Peyer's patch (tissue), 4 donors: Measurements from ENCODE around the gene ZC2HC1B. TPM values are rescaled to one million over a fixed set of nuclear protein-coding genes. Genes with fewer than 3 reads are reported as not detected.

Experiments
- DNase-seq, 3 donors: peaks; one replicate each; pipeline ENCODE4 v3.0.0-alpha.2; 2017 to 2019
- H3K27ac ChIP-seq, 4 donors: fragments of 200-600 bp; sonication (generic); one replicate each; pipeline ENCODE4 v1.5.1; 2016 to 2019
- H3K27me3 ChIP-seq, 2 donors: fragments of 200-600 bp; sonication (generic); one replicate each; pipeline ENCODE4 v1.5.1; 2019
- H3K36me3 ChIP-seq, 3 donors: fragments of 200-600 bp; sonication (generic); one replicate each; pipeline ENCODE4 v1.5.1; 2016 to 2019
- H3K4me1 ChIP-seq, 4 donors: fragments of 200-600 bp; sonication (generic); one replicate each; pipeline ENCODE4 v1.5.1; 2016 to 2019
- H3K4me3 ChIP-seq, 4 donors: fragments of 200-600 bp; sonication (generic); 1 replicate in 3 of 4; 2 replicates in 1 of 4; pipeline ENCODE4 v1.5.1; 2016 to 2019; ENCODE audit warnings: mild to moderate bottlenecking in 1 of 4
- H3K9me3 ChIP-seq, 4 donors: fragments of 200-600 bp; sonication (generic); one replicate each; pipeline ENCODE4 v1.5.1; 2016 to 2019; ENCODE audit warnings: mild to moderate bottlenecking in 1 of 4
- POLR2A ChIP-seq, 2 donors: fragments of 450-650 bp; IDR thresholded peaks; one replicate each; pipeline ENCODE4 v1.5.1; 2017; ENCODE audit warnings: antibody characterized with exemption in 2 of 2, mild to moderate bottlenecking in 2 of 2, moderate library complexity in 2 of 2
- total RNA-seq, 4 donors: library from RNA; depleted of rRNA; stranded (reverse); fragments of >200 nt; gene quantifications; one replicate each; pipeline ENCODE4 v1.1.0, GENCODE V29; 2016
- TF ChIP-seq, protein P1 (sequence below), 6 experiments: fragments of 450-650 bp in 4 of 6; fragments of 200-600 bp in 2 of 6; sonication (generic) in 1 of 6; IDR thresholded peaks; one replicate each; pipeline ENCODE4 v1.5.1; 2017 to 2019; ENCODE audit warnings: antibody characterized with exemption in 6 of 6, mild to moderate bottlenecking in 3 of 6, moderate library complexity in 1 of 6

Gene ZC2HC1B
- total RNA-seq, 4 donors from 2014 or later = not detected

DNA sequence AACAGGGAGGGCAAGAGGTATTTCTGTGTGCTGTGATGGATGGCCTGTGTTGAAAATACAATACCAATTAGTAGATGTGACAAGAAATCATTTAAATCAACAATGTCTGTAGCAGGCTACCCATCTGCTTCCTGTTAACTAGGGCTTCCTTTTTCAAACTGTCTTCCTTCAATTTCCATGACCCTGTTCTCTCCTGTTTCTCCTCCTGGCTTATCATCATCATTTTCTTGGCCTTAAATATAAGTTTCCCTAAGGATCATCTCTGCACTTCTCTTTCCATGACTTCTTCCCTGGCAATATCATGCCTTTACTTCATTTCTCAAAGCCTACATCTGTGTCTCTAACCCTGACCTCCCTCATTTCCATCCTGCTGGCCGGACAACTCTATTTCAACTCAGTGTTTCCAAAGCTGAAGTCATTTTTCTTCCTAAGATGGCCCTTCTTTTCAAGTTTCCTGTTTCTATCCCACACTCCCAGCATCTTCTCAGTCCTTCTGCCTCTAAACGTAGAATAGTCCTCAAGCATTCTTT lies 18.2 kb downstream of the ZC2HC1B start:
- Histone ChIP-seq H3K27ac (no peak overlapping the region), H3K4me3 (no peak overlapping the region), H3K27me3 (no peaks in the 10 kb centered on the region), H3K4me1 (no peaks in the 10 kb centered on the region), H3K9me3 (no peaks in the 10 kb centered on the region), H3K36me3 (no peaks in the 10 kb centered on the region)
- no peak for TF ChIP-seq POLR2A (IDR thresholded peaks at IDR 0.05)
- TF ChIP-seq, protein P1, sequence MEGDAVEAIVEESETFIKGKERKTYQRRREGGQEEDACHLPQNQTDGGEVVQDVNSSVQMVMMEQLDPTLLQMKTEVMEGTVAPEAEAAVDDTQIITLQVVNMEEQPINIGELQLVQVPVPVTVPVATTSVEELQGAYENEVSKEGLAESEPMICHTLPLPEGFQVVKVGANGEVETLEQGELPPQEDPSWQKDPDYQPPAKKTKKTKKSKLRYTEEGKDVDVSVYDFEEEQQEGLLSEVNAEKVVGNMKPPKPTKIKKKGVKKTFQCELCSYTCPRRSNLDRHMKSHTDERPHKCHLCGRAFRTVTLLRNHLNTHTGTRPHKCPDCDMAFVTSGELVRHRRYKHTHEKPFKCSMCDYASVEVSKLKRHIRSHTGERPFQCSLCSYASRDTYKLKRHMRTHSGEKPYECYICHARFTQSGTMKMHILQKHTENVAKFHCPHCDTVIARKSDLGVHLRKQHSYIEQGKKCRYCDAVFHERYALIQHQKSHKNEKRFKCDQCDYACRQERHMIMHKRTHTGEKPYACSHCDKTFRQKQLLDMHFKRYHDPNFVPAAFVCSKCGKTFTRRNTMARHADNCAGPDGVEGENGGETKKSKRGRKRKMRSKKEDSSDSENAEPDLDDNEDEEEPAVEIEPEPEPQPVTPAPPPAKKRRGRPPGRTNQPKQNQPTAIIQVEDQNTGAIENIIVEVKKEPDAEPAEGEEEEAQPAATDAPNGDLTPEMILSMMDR (IDR thresholded peaks at IDR 0.05) = no peak
- no peak for DNase-seq

DNA sequence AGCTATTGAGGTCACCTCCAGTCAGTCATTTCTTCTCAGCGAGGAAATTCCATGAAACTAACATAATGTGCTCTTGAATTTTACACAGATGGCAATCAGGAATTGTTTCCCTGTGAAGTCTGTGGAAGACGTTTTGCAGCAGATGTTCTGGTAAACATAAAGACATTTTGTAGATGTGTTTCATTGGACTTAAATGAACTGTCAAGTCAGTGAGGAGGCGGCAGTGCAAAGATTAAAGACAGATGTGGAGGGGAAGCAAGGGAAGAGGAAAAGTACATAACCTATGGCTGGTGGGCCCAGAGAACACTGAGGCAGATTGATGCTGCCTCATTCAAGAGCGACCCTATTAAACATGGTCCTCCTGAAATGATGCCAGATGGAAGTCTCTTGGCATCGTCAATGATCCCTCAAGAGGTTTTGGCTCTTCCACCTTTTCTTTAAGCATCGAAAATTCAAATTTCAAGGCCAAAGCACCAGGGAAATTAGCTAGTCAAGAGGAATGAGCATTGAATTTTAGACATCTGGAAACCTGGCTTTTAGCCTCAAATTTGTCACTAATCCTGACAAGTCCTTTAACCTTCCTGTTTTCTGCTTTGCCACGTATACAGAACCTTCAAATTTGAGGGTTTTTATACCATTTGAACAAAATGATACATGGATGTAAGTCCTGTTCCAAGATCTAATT lies 20.1 kb downstream of the ZC2HC1B start:
- Histone ChIP-seq H3K9me3 (no peaks in the 10 kb centered on the region), H3K27me3 (no peaks in the 10 kb centered on the region), H3K27ac (no peak overlapping the region), H3K4me3 (no peak overlapping the region), H3K36me3 (no peaks in the 10 kb centered on the region), H3K4me1 (no peaks in the 10 kb centered on the region)
- TF ChIP-seq, protein P1 (IDR thresholded peaks at IDR 0.05) = no peak
- no peak for TF ChIP-seq POLR2A (IDR thresholded peaks at IDR 0.05)
- DNase-seq = no peak

DNA sequence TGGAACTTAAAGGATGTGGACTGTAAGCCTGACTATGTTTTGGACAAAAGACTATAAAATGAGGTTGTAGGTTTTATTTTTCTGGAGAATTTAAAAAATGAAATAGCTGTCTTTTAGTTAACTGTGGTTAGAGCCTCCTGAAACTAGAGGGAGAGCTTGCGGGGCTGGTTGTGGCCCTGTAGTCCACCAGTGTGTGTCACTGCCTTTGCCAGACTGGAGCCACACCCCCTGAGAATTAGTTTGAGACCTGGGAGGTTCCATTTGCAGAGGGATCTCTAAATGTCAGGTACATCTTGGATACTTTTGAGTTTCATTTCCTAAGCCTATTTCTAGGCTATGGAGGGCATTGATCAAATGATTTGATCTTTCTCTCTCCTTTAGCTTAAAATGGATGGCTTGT lies 20.8 kb downstream of the ZC2HC1B start:
- DNase-seq = no peak
- no peaks in the 10 kb centered on the region for H3K27me3 ChIP-seq
- no peak overlapping the region for H3K27ac ChIP-seq
- H3K36me3 ChIP-seq = no peaks in the 10 kb centered on the region
- H3K4me3 ChIP-seq = no peak overlapping the region
- TF ChIP-seq, protein P1 (IDR thresholded peaks at IDR 0.05) = no peak
- no peaks in the 10 kb centered on the region for H3K4me1 ChIP-seq
- H3K9me3 ChIP-seq = no peaks in the 10 kb centered on the region

DNA sequence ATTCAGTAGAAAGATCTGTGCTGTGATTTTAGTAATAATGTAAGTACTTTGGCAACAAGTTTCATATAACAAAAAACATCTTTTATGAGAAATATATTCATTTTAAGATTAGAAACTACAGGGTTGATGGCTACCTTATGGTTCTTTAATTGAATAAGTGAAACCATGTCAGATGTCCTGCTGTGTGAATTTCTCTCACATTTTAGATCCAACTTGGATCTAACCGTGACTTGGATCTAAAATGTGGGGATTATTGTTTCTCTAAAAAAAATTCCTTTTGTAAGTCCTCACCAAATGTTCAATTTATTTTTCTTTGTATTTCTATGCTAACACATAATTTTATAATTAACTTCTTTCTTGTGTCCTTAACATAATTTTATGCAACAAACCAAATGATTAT lies 30.4 kb downstream of the ZC2HC1B start:
- no peaks in the 10 kb centered on the region for H3K4me1 ChIP-seq
- no peak overlapping the region for H3K27ac ChIP-seq
- no peaks in the 10 kb centered on the region for H3K27me3 ChIP-seq
- DNase-seq = no peak
- no peaks in the 10 kb centered on the region for H3K9me3 ChIP-seq
- H3K36me3 ChIP-seq = no peaks in the 10 kb centered on the region
- H3K4me3 ChIP-seq = no peak overlapping the region
- TF ChIP-seq, protein P1 (IDR thresholded peaks at IDR 0.05) = no peak
- no peak for TF ChIP-seq POLR2A (IDR thresholded peaks at IDR 0.05)

DNA sequence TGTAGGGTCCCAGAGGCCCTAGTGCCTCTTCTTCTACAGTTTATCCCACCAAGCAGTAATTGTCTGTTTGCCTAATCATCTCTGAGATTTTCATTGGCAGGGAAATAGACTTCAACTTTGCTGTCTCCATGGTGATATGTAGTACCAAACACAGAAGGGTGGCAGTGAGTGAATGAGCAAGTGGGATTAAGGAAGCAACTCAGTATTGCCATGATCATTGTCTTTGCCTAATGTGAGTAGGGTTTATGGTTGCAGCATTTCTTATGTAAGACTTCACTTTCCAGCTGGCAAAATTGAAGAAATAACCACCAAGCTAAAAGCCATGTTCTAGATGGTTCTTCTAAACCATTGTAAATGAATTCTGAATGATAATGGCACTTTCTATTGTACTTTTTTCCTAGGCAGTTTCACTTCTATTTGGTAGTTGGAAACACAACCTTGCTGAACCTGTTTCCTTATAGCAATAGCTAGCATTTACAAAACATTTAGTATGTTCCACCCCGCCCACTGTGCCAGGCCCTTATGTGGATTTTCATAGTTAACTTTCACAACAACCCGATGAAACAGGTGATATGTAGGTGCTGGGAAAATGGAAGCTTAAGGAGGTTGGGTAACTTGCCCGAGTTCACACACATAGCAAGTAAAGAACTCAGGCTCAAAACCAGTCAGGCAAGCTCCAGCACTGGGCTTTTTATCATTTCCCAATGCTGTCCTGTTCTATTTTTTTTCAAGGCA lies 32.0 kb downstream of the ZC2HC1B start:
- Histone ChIP-seq H3K9me3 (no peaks in the 10 kb centered on the region), H3K27ac (no peak overlapping the region), H3K4me1 (no peaks in the 10 kb centered on the region), H3K4me3 (no peak overlapping the region), H3K36me3 (no peaks in the 10 kb centered on the region), H3K27me3 (no peaks in the 10 kb centered on the region)
- no peak for DNase-seq
- TF ChIP-seq POLR2A (IDR thresholded peaks at IDR 0.05) = no peak
- TF ChIP-seq, protein P1 (IDR thresholded peaks at IDR 0.05) = no peak
